Stimulated activated CD8-positive, alpha-beta memory T cell treated with anti-CD3 and anti-CD28 coated beads, Interleukin-4, amount 100 ng/mL, for 48 hours (primary cell): ENCODE data around the gene BSND.
"Not testable (repeated sequence)": the region's sequence is repeated elsewhere in the genome, so short reads cannot be mapped to it uniquely, and the experiment has no call there.

ENCODE experiments used
- DNase-seq: peaks from one replicate; pipeline ENCODE4 v3.0.0-alpha.2; 2020

The BSND gene

DNA sequence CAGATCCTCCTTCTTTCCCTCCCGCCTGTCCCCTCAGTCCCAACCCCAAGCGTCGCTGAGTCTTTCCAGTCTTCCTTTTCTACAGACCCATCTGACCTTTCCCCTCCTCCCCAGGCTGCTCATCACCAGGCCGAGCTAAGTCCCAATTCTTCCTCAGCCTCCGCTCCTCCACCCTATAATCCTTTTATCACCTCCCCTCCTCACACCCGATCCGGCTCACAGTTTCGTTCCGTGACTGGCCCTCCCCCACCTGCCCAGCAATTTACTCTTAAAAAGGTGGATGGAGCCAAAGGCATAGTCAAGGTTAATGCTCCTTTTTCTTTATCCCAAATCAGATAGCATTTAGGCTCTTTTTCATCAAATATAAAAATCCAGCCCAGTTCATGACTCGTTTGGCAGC, 25.4 kb downstream of the BSND start:
- DNase-seq, result not testable (repeated sequence)

DNA sequence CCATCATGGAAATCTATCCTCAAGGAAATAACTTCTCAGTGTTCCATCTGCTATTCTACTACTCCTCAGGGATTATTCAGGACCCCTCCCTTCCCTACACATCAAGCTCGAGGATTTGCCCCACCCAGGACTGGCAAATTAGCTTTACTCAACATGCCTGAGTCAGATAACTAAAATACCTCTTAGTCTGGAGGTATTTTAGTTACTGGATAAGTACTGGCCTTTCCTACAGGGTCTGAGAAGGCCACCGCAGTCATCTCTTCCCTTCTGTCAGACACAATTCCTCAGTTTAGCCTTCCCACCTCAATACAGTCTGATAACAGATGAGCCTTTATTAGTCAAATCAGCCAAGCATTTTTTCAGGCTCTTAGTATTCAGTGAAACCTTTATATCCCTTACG, 27.9 kb downstream of the BSND start:
- not testable (repeated sequence) for DNase-seq

DNA sequence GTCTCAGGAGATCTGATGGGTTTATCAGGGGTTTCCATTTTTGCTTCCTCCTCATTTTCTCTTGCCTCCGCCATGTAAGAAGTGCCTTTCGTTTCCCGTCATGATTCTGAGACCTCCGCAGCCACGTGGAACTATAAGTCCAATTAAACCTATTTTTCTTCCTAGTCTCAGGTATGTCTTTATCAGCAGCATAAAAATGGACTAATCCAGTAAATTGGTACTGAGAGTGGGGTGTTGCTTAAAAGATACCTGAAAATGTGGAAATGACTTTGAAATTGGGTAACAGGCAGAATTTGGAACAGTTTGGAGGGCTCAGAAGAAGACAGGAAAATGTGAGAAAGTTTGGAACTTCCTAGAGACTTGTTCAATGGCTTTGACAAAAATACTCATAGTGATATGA, 32.4 kb downstream of the BSND start:
- DNase-seq, result not testable (repeated sequence)

DNA sequence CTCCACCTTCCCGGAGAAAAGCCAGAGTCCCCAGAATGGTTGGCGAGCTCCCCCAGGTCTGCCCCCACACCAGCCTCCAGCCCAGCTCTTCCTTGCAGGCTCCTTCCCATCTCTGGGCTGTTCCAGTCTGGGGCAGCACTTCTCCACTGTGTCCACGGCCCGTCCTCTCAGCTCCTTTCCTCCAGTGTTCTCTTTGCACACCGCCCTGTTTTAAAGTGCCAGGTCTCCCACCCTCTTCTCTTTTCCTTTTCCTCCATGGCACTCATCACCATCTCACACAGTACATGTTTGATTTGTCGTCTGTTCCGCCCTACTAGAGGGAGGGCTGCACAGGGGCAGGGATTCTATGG, 34.5 kb downstream of the BSND start:
- no peak for DNase-seq

DNA sequence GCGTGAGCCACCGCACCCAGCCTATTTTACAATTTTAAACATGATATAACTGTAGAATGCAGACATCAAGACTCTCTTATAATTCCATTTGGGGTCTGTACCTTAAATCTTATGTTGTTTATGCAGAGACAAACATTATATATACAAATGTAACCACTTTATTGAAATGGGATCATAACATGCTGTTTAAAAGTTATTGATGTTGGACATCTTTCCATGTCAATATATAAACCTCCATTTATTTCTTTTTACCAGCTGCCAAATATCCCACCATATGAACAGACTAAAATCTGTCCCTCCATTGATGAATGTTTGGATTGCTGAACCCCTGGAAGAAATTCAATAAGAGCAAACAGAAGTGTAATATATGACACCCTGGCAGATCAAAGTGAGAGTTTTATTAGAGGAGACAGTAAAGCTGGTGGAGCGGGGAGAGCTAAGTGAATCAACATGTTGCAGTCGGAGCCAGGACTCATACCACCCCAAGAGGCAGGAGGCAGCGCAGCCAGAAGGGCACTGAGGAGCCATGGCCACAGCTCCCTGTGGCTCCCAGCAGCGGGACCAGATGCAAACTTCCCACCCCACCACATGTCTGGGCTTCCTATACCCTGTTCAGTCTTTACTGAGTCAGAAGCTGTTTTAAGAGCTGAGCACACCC, 35.9 kb downstream of the BSND start:
- no peak for DNase-seq

DNA sequence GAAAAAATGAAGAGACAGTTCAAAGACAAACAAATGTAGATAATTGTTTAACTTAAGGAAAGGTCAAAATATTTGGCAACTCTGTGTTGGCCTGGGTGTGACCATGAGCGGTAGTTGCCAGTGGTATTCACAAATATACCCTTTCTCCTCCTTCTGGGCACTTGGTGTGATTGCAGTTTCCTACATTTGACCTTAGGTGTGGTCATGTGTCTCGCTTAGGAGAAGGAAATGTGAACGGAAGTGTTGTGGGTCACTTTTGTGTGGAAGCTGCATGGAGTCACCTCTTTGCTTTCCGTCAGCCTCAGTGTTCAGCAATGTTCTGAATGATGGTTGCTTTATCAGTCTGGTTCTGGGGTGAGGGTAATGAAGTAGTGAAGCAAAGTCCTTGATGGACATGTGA, 37.2 kb downstream of the BSND start:
- no peak for DNase-seq

DNA sequence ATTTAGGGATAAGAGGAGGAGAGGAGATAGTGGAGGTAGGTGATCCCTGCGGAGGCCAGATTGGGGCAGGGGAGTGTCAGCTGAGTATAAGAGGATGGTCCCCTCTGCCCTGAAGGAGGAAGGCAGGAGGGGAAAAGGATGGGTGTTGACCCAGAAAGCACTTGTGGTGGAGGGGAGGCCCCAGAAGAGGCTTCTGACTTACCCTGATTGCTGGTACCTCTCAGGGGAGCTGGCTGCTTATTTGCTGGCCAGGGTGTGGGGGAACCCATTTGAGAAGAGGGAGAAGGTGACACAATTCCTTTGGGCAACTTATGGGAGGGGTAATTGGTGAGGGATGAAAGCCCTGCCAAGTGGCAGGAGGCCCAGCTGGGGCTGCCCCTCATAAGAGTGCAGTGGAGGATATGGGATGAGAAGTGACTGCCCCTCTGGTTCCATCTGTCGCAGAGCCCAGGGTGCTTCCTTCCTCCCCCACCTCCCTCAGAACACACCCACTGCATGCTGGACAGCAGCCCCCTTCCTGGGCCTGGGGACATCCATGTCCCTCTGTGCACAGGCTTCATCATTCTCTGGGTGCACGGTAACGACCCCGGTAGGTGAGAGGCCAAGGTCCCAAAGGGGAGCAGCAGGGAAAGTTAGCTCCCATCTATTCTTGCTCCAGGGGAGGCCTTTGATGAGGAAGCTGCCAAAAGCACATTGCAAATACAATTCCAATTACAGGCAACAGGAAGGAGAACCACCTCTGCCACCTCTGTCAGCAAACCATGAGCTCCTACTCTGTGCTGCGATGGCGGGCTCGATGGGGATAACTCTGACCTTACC, 39.2 kb downstream of the BSND start:
- DNase-seq, result no peak

DNA sequence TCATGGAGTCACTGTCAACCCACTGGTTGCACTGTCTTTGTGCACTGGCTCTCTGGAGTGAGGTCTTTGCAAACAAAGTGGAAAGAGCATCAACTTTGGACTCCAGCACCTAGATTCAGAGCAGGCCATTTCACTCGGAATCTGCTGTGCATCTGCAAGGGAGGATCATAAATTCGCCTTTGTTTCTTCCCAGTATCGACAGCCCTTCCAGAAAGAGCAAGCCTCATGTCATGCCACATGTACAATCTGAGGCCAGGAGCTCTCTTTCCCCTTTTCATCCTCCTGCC, 39.8 kb downstream of the BSND start:
- no peak for DNase-seq

DNA sequence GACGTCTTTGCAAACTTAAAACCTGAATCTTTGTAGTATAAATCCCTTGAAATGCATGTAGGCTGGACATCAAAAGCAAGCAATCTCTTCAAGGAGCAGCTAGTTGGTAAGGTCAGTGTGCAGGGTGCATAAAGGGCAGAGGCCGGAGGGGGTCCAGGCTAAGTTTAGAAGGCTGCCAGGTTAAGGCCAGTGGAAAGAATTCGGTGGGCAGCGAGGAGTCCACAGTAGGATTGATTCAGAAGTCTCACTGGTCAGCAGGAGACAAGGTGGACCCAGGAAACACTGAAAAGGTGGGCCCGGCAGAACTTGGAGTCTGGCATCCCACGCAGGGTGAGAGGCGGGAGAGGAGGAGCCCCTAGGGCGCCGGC, 40.2 kb downstream of the BSND start:
- no peak for DNase-seq

DNA sequence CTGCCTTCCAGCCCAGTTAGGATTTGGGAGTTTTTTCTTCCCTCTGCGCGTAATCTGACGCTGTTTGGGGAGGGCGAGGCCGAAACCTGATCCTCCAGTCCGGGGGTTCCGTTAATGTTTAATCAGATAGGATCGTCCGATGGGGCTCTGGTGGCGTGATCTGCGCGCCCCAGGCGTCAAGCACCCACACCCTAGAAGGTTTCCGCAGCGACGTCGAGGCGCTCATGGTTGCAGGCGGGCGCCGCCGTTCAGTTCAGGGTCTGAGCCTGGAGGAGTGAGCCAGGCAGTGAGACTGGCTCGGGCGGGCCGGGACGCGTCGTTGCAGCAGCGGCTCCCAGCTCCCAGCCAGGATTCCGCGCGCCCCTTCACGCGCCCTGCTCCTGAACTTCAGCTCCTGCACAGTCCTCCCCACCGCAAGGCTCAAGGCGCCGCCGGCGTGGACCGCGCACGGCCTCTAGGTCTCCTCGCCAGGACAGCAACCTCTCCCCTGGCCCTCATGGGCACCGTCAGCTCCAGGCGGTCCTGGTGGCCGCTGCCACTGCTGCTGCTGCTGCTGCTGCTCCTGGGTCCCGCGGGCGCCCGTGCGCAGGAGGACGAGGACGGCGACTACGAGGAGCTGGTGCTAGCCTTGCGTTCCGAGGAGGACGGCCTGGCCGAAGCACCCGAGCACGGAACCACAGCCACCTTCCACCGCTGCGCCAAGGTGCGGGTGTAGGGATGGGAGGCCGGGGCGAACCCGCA, 40.8 kb downstream of the BSND start, which contains the start of gene PCSK9:
PCSK9 (plus strand) TSS at position 207 of the 741 bp plus-strand sequence; CDS start at position 497, 290 bp downstream.
- no peak for DNase-seq

DNA sequence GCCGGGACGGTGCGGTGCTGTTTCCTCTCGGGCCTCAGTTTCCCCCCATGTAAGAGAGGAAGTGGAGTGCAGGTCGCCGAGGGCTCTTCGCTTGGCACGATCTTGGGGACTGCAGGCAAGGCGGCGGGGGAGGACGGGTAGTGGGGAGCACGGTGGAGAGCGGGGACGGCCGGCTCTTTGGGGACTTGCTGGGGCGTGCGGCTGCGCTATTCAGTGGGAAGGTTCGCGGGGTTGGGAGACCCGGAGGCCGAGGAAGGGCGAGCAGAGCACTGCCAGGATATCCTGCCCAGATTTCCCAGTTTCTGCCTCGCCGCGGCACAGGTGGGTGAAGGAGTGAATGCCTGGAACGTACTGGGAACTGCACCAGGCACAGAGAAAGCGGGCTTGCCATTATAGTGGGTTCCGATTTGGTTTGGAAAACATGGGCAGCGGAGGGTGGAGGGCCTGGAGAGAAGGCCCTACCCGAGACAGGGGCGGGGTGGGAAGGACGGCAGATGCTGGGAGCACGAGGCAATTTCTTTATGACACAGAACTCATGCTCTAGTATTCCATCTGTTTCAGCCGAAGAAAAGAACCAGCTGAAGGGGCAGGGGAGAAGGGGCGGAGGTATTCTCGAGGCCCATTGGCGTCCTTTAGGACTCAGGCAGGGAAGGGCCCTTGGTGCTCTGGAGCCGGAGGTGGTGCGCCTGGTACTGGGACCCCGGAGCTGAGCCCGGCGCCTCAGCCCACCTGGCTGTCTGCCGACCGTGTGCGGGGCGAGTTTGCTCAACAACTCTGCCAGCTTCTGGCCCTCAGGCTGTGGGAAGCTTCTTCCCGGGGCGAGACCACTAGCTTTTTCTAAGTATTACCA, 41.6 kb downstream of the BSND start:
- no peak for DNase-seq

DNA sequence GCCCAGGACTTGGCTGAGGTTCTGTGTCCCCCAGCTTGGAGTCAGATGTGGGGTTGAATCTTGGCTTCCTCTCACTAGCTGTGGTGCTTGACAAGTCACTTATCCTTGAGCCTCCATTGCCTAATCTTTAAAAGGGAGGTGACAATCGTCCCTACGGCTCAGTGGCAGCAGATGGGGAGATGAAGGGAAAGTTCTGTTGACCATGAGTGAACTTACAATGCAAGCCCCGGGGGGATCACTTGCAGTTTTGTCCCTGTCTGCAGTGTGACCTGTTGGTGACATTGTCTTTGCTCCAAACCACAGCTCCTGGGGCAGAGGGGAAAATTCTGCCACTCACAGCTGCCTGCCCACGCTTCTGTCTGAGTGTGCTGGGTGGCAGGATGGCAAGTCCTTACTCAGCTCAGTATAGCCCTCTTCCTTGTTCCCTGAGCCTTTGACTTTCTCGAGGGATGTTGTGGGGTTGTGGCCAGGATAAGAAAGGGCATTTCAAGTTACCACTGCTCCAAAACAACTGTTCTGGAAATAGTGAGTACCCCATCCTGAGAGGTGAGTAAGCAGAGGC, 42.3 kb downstream of the BSND start:
- no peak for DNase-seq

DNA sequence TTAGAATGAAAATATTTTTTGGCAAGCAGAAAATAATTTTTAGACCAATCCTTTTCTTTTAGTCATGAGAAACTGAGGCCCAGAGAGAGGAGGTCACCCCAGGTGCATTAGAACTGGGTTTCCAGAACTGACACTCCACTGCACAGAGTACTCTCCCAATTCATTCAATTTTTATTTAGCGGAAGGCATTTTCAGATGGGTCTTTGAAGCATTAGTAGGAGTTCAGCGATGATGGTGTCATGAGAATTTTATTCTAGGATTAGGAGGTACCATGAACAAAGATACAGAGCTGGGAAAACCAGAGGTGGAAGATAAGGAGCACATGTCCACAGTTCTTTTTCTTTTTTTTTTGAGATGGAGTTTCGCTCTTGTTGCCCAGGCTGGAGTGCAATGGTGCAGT, 42.9 kb downstream of the BSND start:
- no peak for DNase-seq

DNA sequence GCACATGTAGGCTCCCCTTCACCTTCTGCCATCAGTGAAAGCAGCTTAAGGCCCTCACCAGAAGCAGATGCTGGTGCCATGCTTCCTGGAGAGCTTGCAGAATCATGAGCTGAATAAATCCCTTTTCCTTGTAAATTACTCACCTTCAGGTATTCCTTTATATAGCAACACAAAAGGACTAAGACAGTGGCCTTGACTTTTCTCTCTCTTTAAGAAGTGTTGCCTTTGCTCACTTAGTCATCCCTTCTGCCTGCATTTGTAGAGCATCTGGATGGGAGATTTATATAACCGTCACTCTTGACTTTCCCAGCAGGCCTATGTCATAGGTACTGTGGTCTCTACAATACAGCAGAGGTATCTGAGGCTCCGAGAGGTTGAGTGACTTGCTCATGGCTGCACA, 44.3 kb downstream of the BSND start:
- no peak for DNase-seq

DNA sequence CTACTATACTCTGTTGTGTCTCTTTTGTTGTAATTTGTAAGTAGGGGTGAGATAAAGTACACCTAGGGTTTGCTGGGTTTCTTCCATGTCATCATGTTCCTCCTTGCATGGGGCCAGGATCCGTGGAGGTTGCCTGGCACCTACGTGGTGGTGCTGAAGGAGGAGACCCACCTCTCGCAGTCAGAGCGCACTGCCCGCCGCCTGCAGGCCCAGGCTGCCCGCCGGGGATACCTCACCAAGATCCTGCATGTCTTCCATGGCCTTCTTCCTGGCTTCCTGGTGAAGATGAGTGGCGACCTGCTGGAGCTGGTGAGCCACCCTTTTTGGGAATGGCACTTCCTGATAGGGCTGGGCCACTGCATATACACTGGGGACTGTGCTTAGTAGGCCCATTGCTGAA, 45.0 kb downstream of the BSND start:
- DNase-seq, result no peak

DNA sequence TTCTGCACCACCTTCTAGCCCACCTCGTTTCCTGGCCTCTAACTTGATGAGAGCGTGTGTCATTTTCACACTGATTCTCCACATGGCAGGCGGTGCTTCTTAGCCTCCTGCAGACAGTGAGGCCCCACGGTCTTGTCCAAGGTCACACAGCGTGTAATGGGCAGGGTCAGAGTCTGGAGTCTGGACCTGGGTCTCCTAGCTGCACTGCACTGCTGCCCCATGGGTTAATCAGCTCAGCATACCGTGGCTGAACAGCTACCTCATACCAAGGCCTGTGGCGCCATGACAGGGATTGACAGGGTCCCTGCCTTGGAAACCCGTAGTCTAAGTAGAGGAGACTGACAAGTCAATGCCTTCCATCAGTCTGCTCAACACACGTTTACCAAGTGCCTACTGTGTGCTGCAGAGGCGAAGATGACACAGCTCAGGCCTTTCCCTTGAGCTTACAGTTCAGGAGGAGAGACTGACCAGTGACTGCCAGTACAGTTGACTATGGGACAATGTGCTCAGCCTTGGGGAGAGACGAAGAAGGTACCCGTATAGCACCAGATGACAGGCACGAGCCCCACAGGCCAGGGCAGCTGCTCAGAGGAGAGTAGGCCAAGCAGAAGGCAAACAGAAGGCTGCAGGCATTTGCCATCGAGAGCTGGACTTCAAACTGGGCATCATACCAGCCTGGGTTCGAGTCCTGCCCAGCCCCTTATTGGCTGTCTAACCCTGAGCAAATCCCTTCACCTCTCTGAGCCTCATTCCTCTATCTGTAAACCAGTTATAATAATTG, 46.1 kb downstream of the BSND start:
- DNase-seq, result no peak

DNA sequence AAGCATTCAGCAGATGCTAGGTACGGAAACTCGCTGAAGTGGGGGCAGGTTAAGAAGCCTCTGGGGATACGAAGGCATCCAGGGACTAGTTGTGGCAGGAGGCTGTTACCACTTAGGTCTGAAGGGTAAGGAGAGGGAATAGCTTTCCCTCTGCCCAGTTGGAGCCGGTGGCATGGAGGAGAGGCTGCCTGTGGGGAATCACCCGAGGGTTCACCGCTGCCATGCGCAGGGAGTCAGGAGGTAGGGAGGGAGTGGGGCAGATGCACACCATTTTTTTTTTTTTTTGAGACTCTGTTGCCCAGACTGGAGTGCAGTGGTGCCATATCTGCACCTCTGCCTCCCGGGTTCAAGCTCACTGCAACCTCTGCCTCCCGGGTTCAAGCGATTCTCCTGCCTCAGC, 46.7 kb downstream of the BSND start:
- no peak for DNase-seq

DNA sequence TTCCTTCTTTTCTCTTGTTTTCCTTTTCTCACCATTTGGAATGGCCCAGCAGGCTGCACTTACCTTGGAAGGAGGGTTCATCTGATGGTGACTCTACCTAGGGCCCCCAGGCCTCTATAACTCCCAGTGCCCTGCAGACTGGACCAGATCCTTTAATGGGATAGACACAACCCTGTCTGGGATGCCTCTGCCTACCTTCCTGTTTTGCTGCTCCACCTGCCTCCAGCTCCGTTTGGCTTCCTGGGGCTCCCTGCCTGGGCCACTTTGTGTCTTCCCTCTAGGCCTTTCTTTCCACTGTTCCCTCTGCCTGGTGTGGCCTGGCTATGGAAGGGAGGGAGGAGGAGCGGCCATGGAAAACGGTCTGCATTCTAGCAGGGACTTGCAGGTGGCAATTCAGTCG, 48.1 kb downstream of the BSND start:
- no peak for DNase-seq

DNA sequence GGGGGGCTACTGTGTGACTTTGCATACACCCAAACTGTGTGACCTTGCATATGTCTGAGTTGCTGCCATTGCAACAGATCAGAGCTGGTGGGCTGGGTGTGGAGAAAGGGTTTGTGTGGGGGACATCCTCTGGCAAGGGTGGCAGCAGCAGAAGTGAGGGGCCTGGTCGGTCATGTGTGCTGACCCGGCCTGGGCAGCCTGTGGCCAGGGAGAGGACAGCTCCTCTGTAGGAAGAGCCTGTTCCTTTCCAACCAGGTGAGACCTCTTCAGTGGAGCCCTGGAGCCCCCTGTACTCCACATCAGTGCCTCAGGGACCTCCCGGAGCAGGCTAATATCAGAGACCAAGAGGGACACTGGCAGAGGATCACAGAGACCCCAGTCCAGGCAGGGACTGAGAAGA, 48.9 kb downstream of the BSND start:
- DNase-seq, result no peak

DNA sequence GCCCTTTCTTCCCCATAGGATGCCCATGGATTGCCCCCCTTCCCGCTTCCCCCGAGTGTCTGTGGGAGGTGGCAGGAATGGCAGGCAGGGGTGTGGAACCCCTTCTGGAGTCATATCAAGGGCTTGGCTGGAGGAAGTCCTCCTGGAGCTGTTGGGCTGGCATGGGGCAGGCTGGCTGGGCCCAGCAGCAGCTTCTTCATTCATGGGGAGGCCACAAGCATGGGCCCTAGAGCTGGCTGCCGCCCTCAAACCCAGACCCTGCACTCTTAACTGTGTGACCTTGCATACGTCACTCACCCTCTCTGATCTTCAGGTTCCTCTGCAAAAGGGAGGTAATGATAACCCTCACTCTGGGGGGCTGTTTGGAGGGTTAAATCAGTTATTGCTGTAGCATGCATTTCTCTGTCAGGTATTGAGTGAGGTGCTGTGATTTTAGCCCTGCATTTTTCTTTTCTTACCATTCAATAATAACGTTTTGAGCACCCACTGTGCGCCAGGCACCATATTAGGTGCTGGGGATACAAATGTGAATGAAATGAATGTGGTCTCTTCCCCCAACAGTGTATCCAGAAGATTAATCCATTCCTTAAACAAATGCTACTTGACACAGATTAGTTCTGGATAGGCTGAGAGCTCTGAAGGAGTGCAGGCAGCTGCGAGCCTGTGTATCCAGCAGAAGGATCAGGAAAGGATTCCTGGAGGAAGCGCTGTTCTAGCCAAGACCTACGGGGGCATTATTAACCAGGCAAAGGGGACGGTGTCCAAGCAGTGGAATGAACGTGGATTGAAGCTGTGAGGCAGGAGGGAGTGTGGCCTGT, 49.9 kb downstream of the BSND start:
- DNase-seq, result no peak

DNA sequence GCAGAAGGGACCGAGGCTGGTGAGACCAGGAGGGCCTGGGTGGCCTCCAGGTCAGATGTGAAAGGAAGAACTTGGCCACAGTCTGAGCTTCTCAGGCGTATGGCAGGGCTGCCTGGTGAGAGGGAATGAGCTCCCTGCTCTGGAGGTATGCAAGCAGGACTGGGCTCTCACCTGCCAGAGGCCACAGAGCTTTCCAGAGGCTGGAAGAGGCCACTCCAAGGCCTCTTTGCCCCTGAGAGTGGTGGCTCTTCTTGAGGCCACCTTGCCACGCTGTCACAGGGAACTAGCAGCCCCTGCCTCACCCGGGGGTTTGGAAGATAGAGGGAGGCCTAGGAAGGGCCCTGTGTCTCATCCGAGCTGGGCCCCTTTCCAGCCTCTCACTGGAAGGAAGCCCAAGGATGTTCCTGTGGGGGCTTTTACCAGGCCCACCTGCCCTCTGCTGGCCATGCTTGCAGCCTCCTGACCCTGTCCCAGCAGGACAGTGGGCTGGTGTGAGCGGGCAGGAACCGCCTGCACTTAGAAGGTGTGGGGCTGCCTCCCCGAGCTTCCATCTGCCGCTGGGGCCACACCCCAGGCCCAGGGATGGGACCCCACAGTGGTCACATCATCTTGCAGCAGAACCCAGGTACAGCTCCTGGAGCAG, 50.7 kb downstream of the BSND start:
- no peak for DNase-seq
